Gastrocnemius medialis (tissue), 4 donors: ENCODE data around the gene STPG4.

ENCODE experiments used
- POLR2A ChIP-seq, 2 donors: fragments of 450-650 bp; IDR thresholded peaks; one replicate each; pipeline ENCODE4 v1.6.1; 2017; ENCODE audit warnings: antibody characterized with exemption in 2 of 2, mild to moderate bottlenecking in 2 of 2, moderate library complexity in 2 of 2
- TF ChIP-seq, protein P1 (sequence below), 5 experiments: fragments of 450-650 bp in 3 of 5; fragments of 200-600 bp in 2 of 5; sonication (generic) in 2 of 5; IDR thresholded peaks in 4 of 5; conservative IDR thresholded peaks in 1 of 5; 1 replicate in 4 of 5; 2 replicates in 1 of 5; pipeline ENCODE4 v1.5.1; 2016 to 2019; ENCODE audit warnings: antibody characterized with exemption in 5 of 5, mild to moderate bottlenecking in 3 of 5, moderate library complexity in 3 of 5

DNA sequence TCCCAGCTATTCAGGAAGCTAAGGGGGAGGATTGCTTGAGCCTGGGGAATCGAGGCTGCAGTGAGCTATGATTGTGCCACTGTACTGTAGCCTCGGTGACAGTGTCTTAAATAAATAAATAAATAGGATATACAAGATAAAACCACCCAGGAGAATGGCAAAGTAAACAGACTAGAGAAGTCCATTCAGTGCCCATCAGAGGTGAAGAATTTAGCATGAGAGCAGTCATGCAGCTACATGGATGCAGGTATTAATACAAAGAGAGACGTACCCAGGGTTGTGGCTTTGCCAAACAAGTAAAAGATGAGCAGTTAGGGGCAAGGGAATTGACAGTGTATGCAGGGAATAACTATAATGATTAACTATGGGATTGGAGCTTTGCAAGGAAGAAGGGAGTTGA, 8.1 kb downstream of the STPG4 start:
- TF ChIP-seq, protein P1, sequence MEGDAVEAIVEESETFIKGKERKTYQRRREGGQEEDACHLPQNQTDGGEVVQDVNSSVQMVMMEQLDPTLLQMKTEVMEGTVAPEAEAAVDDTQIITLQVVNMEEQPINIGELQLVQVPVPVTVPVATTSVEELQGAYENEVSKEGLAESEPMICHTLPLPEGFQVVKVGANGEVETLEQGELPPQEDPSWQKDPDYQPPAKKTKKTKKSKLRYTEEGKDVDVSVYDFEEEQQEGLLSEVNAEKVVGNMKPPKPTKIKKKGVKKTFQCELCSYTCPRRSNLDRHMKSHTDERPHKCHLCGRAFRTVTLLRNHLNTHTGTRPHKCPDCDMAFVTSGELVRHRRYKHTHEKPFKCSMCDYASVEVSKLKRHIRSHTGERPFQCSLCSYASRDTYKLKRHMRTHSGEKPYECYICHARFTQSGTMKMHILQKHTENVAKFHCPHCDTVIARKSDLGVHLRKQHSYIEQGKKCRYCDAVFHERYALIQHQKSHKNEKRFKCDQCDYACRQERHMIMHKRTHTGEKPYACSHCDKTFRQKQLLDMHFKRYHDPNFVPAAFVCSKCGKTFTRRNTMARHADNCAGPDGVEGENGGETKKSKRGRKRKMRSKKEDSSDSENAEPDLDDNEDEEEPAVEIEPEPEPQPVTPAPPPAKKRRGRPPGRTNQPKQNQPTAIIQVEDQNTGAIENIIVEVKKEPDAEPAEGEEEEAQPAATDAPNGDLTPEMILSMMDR (IDR thresholded peaks at IDR 0.05 in 4 of 5, conservative IDR thresholded peaks at IDR 0.05 in 1 of 5) = no peak
- no peak for TF ChIP-seq POLR2A (IDR thresholded peaks at IDR 0.05)
